ENCODE results near the gene DMP1. TPM values are rescaled to one million over a fixed set of nuclear protein-coding genes. Genes with fewer than 3 reads are reported as not detected.

The DMP1 gene
- total and polyA plus RNA-seq, 2 experiments from 2014 or later, result 0.27 TPM; not detected in 1

GRCh38 chr4:87650938-87651337 lies 858 bp downstream of the DMP1 start (continued):
- no peak for TF ChIP-seq ZNF462 (CRISPR knock-in tag; IDR thresholded peaks at IDR 0.05)
- TF ChIP-seq ZNF331 (CRISPR knock-in tag; IDR thresholded peaks at IDR 0.05; ENCODE audit: low read depth), result no peak
- no peak for TF ChIP-seq EZH2phosphoT487 (IDR thresholded peaks at IDR 0.05; ENCODE audit: unreplicated experiment)
- no peak for TF ChIP-seq JUNB (IDR thresholded peaks at IDR 0.05; ENCODE audit: unreplicated experiment)
- TF ChIP-seq ZNF114 (CRISPR knock-in tag; IDR thresholded peaks at IDR 0.05), result no peak
- TF ChIP-seq EZH2 (IDR thresholded peaks at IDR 0.05; ENCODE audit: low read depth, unreplicated experiment), result no peak
- no peak for TF ChIP-seq NANOG (IDR thresholded peaks at IDR 0.05; ENCODE audit: borderline replicate concordance)

- no peaks in the 10 kb centered on the region for H3K36me3 Mint-ChIP-seq (ENCODE audit: low read depth)
- no peak overlapping the region for H3K4me3 Mint-ChIP-seq
- Histone ChIP-seq H3K4me3 (no peak overlapping the region), H3K4me2 (no peak overlapping the region), H3K27ac (ENCODE audit: low read depth) (no peak overlapping the region), H4K20me1 (replicated peaks; ENCODE audit: insufficient read depth) (no peaks in the 10 kb centered on the region), H3F3A (replicated peaks; ENCODE audit: low read depth) (no peaks in the 10 kb centered on the region), H3K9me2 (ENCODE audit: insufficient read depth) (no peaks in the 10 kb centered on the region), H2AFZ (no peak overlapping the region), H3K27me3 (ENCODE audit: insufficient read depth) (no peaks in the 10 kb centered on the region), H3K36me3 (ENCODE audit: insufficient read depth) (no peaks in the 10 kb centered on the region), H3K79me2 (replicated peaks; ENCODE audit: insufficient read depth) (no peaks in the 10 kb centered on the region), H3K4me1 (ENCODE audit: insufficient read depth) (peaks cover 14% of the 10 kb centered on the region)
- peaks cover 18% of the 10 kb centered on the region for H3K4me1 Mint-ChIP-seq
- DNase-seq (ENCODE audit: low spot score), result no peak
- H3K27ac Mint-ChIP-seq, result no peak overlapping the region
- no peaks in the 10 kb centered on the region; the same call in 2 of the 3 replicates for H3K9me3 Mint-ChIP-seq
- ATAC-seq, result no peak
- H3K27me3 Mint-ChIP-seq (ENCODE audit: insufficient read depth, low read depth, poor library complexity), result no peaks in the 10 kb centered on the region
- TF ChIP-seq EZH2 (IDR thresholded peaks at IDR 0.05; ENCODE audit: low read depth, unreplicated experiment), result no peak
- TF ChIP-seq, protein P1, sequence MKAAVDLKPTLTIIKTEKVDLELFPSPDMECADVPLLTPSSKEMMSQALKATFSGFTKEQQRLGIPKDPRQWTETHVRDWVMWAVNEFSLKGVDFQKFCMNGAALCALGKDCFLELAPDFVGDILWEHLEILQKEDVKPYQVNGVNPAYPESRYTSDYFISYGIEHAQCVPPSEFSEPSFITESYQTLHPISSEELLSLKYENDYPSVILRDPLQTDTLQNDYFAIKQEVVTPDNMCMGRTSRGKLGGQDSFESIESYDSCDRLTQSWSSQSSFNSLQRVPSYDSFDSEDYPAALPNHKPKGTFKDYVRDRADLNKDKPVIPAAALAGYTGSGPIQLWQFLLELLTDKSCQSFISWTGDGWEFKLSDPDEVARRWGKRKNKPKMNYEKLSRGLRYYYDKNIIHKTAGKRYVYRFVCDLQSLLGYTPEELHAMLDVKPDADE (IDR thresholded peaks at IDR 0.05), result no peak
- no peak for TF ChIP-seq JUNB (IDR thresholded peaks at IDR 0.05; ENCODE audit: unreplicated experiment)
- no peak for TF ChIP-seq POLR2AphosphoS5 (IDR thresholded peaks at IDR 0.05; ENCODE audit: low read depth)
- no peak for TF ChIP-seq ZNF462 (CRISPR knock-in tag; IDR thresholded peaks at IDR 0.05)
- no peak for TF ChIP-seq ZNF331 (CRISPR knock-in tag; IDR thresholded peaks at IDR 0.05; ENCODE audit: low read depth)
These were observed 1.9 kb downstream of the DMP1 start for GRCh38 chr4:87651941-87652340.
